GM21825 (cell line): ENCODE results near the gene FMO2.

Experiments used
- ATAC-seq: cut with Tn5 transposase; IDR thresholded peaks from one replicate; pipeline ENCODE4 v1.9.1; 2021; ENCODE audit warnings: mild to moderate bottlenecking, moderate library complexity; ENCODE audit not compliant: unreplicated experiment

Gene FMO2

DNA sequence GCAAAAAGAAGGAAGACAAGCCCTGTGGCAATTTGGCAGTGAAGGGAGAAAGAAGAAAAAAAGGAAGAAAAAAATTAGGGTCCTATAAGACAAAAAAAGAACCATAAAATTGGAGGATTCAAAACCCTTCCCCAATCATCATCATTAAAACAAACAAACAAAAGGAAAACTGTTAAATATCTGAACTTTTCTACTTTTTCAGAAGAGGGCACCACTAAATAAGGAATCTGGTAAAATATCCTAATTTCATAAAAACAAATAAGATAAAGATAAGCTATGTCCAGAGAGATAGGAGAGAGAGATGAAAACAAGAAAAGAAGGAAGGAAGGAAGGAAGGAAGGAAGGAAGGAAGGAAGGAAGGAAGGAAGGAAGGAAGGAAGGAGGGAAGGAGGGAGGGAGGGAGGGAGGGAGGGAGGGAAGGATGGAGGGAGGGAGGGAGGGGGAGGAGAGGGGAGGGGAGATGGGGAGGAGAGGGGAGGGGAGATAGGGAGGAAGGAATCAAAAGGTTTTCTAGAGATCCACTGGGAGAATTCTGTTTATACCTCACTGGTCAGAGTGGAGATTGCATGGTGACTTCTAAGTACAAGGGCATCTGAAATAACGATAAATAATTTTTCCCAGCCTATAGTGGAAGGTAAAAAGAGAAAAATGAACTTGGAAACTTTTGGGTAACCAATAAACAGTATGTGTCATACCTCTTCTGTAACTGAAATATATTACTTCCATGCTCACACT lies 10.4 kb upstream of the FMO2 start:
- no peak for ATAC-seq

DNA sequence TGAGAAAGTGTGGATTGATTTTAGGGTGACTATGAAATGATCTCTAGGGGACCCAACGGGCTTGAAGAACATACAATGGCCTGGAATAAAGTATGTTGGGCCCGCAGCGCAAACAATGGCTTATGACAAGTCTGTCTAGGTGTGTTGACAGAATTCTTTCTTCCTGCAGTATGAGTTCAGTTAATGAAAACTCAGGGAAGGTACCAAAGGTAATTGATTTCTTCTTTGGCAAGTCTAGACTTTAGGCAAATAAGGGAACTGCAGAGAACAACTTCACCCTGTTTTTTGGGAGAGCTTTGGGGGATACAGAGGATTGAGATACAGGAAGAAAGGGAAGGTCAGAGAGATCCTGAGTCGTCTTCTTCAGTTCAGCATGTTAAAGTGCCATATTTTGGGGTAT lies 7.8 kb upstream of the FMO2 start:
- no peak for ATAC-seq

DNA sequence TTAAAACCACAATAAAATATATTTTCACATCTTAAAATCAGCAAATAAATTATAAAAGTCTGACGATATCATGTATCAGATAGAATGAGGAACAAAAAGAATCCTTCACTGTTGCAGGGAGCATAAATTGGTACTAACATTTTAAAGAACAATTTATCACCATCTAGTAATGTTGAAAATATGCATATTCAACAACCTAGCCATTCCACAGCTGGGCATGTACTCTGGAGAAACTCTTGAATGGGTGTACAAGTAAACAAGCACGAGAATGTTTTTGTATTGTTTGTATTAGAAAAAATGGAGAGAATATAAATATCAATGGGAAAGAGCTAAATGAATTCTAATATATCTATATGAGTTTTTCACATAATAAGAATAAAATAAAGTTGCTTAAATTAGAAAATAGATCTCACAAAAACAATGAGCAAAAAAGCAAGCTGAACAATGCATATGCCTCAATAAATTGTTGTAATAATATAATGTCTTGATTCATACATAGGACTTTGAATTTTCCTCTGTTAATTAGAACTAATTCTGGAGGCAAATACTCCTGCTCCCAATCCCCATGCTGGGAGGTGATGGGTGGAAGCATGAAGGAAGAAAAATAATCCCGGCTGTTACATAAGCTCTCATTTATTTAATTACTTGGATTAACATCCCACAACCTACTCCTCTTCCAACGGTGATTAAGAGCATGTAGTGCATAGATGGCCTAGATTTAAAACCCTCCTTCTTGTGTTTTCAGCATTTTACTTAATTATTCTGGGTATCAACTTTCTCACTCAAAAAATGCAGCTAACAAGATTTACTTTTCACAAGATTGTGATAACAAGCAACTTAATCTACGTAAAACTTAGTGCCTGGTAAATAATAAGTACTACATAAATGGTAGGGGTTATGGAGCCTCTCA lies 5.5 kb upstream of the FMO2 start:
- no peak for ATAC-seq

DNA sequence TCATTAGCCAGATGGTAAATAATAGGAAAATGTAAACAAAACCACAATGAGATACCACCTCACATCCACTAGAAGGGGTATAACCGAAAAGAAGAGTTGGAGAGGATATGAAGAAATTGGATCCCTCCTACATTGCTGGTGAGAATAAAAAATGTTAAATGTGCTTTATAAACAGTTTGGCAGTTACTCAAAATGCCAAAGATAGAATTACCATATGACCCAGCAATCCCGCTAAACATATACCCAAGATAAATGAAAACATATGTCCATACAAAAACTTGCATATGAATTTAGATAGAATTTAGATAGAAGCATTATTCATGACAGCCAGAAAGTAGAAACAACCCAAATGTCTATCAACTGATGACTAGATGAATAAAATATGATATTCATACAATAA lies 4.4 kb upstream of the FMO2 start:
- no peak for ATAC-seq

DNA sequence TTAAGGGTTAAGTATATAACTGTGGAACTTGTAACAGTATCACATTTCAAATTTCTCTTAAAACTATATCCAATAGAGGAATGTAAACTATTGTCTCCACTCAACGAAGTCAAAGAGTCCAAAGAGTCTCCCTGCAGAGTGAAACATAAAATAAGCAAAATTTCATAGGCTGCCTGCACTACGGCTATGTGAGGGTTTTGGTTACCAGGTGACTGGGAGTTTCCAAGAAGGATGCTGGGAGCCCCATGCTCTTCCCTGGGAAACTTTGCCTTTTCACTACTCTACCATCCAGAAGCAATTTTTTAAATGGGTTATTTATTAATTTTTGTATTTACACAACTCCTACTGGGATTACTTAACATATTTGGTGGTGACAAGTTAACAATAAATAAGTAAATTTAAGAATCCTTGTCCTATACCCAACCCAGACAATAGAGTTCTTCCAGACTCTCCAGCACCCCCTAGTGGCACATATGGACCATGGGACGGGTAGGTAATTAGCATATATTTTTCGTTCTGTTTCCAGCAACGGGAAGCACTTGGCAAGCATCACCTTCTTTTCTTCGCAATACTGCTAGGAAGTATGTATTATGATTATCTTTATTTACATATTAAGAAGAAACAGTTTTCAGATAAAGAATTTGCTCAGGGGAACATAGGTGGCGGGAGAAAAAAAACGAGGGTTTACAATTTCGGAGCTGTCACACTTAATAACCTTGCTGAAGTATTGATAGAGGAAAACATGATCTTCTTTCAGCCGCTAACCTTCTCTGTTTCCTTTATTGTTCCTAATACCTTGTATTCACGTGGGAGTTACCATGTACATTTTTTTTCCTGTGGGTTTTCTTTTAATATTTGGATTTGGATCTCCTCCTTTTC lies 3.5 kb downstream of the FMO2 start:
- ATAC-seq: peak; percentile 67

DNA sequence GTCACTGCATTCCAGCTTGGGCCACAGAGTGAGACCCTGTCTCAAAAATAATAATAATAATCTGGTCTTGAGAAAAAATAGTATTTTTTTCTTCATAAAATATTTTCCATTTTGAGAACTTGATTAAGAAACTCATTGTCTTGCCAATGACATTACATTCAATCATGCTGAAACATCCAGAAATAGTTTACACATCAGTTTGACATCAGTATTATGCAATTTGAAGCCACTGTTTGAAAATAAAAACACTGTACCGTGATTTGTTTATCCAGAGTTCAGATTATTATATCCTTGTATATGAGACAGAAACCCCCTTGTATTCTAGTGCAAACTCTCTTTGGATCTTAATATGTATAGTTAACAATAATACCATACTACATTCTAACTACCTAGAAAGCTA lies 6.9 kb downstream of the FMO2 start:
- ATAC-seq: no peak

DNA sequence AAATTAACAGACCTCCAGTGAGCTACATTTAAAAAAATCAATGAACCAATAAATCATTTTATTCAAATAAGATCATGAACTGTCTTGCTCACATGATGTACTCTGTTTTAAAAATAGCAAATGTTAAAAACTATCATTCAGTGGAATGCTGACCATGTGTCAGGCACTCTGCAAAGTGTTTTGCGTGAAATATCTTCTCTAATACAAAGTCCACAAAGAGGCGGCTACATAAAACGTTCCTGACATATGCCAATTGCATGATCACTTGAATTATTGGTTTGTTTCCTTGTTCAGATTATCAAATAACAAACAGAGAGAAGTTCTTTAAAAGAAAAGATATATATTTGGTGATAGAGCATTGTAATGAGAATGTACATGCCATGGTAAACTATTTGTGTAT lies 10.7 kb downstream of the FMO2 start:
- no peak for ATAC-seq

DNA sequence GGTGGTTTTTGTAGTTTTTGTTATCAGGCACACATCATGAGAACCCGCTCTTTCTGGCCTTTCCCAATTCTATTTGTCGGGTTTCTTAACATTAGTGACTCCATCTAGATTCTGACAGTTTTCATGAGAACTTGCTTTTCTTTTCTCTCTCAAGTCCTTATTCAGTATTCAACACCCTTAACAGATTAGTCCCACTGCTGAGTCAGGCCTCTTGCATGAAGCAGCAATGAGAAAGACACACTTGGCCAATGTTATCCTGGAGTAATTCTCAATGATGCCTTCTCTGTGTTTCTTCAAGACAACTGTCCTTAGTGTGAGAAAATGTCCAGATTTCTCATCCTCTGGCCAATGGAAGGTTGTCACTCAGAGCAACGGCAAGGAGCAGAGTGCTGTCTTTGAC lies 11.3 kb downstream of the FMO2 start:
- ATAC-seq: no peak

DNA sequence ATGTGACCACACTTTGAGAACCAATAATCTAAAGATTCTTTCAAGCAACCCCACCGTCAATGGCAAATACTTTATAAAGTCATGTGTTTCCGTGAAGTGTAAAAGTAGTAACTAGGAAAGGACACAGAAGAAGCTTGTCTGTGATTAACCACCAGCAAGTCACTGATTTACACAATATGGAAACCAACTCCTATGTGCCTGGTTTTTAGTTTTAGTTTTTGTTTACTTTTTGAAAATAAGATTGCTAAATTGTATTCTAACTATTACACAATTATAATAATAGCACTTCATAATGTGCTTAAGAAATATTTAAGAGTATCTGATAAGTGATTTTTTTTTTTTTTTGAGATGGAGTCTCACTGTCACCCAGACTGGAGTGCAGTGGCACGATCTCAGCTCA lies 13.0 kb downstream of the FMO2 start:
- no peak for ATAC-seq

DNA sequence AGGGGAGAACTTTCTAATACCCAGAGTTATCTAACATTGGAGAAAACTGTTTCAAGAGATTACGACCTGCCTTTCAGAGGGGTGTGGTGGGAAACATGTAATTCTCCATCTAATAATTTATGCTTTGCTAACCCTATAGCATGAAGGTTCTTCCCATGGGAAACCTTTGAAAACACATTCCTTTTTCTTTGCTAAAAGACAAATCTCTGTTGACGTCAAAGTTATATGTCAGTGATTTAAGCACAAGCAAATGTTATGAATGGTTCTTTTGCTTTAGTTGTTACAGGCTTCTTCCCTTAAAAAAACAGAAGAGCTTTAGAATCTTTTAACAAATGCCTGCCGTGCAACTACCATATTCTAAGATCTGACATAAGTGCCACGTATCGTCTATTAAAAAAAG lies 19.2 kb downstream of the FMO2 start:
- no peak for ATAC-seq

DNA sequence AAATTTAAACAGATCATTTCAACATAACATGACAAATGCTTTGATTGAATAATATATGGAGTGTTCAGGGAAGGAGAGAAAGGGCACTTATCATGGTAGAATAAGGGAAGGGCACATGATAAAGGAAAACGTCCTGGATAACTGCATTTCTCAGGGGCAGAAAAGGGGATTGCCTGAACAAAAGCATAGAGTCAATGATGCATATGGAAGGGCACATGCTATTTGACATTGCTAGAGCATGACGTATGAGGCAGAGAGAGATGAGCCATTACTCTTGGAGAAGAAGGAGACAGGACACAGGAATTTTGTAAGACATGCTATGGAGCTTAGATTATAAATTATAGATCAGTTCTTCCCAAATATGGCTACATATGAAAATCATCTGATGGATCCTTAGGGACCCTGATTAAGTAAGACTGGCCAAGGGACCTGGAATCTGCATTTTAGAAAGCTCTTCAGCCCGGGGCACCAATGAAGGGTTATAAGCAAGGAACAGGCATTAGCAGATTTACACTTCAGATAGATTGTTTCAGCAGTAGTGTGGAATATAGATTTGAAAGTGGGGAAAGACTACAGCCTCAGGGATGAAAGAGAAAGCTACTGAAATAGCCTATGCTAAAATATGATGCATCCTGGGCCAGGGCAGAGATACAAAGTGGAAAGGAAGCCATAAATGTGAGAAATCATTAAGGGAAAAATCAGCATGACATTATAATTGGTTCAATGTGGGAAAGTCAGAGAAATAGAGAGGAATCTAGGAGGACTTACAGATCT lies 21.3 kb downstream of the FMO2 start:
- ATAC-seq: no peak

DNA sequence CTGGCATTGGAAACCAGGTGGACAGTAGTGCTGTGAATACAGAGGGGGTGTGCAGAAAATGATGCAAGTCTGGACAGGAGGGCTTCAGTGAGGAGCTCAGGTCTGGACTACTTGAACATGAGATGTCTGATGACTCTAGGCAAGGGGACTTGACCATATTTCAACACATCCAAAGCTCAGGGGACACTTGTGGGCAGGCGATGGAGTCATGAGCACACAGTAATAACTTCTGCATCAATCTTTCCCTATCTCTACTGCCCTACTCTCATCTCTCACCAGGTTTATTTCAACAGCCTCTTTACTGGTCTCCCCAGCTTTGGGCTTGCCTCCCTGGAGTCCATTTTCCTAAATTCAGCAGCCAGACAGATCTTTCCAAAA lies 21.9 kb downstream of the FMO2 start:
- ATAC-seq: no peak

DNA sequence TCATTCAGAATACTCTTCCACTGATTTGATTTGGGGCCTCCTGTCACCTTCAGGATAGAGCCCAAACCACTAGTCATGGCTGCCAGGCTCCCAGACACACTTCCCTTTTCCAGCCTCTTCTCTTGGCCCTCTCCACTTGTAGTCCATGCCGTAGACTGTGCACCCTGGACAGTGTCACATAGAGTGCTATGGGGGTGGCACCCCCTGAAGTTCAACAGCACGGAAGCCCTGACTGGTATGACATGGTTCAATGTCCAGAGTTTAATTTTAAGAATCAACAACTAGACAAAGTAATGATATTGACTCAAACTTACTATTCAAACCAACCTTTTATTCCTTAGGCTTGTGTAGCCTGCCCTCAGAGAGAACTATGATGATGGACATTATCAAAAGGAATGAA lies 22.3 kb downstream of the FMO2 start:
- no peak for ATAC-seq

DNA sequence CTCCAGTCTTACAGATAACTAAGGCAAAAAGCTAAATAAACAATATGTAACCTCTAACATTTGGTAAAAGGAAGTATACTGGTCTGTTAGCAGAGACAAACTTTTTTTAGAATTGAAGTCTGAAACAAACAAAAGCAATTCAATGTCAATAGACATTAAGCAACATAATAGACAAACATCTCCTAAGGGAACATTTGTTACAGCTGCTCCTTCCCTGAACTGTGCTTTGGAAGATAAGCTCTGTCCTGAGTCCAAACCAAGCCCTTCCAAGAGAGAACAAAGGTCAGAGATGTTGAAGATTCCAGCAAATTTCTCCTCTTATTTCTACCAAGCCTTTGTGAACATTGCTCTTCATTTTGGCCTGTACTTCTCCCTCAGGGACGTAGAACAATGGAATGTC lies 25.3 kb downstream of the FMO2 start:
- ATAC-seq: no peak

DNA sequence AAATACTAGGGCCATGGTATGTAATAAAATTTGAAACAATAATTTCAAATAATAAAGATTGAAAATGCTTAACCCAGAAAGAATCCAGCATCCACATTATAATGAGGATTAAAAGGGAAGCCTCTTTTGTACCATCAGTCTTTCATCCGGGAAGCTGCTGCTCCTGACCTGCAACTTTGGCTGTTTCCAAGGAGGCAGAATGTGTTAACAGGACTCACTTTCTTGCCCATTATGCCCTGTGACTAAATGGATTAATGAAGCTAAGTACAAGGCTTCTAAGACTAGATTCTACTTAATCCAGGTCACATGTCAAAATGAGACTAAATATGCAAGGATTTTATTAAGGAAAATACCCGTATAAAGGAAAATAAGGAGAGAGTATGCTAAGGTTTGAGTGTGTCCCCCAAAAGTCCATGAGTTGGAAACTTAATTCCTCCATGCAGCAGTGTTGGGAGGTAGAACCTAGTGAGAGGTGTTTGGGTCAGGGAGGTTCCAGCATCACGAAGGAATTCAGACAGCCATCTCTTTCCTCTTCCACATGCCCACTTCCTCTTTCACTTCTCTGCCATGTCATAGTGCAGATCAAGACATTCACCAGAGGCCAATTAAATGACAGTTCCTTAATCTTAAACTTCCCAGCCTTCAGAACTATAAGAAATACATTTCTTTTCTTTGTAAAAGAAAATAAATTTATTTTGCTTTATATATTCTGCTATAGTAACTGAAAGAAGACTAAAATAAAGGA lies 27.7 kb downstream of the FMO2 start:
- no peak for ATAC-seq

DNA sequence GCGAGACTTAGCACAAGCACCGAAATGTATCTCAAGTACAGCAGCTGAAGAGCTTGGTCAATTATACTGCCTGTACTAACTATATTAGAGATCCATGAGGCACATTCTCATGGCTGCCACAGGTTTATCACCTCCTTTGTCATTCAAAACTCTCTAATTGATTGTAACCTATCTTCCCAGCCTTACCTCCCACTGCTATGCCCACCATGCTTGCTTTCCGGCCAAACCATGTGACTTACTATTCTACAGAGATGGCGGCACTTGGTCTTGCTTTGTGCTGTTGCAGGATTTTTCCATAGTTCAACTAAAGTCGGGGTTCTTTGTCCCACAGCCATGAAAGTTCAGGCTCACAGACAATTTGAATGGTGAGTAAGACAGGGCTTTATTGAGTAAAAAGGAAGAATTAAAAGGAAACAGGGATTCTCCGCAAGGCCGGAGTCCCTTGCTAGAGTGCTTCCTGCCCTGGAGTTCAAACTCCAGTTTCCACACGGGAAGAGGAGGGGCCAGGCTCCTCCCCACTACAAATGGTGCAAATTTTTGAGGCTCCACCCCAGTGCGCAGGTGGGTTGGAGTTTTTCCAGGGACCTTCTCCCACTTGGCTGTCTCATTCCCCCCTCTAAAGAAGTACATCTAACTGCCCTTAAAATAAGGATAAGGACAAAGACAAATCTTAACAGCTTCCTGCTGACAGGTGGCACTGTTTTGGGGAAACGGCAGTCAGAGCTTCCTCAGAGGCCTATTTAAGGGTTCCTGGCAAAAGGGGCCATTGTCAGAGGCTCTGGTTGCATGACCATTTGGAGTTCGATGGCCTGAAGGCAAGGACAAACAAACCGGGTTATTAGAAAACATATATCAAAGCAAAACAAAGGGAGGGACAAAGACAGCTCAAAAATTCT lies 28.7 kb downstream of the FMO2 start:
- no peak for ATAC-seq

DNA sequence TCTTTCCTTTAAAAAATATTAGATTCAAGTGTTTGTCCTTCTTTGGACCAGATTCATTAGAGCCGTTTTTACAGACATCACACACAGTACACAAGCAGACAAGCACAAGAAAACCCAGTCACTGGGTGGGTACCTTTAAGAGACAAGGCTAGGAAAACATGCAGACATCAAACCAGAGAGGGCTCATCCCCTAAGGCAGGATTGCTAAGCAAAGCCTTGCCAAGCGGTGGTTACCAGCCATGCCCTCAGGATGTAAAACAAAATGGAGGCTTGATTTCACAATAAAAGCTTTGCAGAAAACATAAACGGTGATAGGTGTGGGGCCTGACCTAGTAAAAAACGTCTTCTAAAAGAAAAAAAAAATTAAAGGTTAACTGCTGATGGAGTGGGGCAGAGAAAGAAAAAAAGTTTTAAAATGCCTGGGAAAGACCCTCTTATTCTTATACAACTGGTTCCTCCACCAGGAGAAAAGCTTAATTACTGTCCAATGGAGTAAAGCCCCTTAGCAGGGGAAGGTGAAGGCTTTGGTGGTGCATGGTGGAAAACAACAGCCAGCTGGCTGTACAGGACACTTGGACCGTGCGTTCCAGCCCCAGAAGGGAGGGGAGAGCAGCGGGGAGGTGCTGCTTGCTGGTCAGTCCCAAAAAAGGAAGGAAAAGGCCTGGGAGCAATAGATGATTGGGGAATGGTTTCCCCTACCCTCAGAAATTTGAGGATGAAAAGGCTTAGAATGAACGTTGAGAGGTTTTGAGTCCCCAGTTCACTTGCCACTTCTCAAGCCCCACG lies 32.8 kb downstream of the FMO2 start:
- no peak for ATAC-seq

DNA sequence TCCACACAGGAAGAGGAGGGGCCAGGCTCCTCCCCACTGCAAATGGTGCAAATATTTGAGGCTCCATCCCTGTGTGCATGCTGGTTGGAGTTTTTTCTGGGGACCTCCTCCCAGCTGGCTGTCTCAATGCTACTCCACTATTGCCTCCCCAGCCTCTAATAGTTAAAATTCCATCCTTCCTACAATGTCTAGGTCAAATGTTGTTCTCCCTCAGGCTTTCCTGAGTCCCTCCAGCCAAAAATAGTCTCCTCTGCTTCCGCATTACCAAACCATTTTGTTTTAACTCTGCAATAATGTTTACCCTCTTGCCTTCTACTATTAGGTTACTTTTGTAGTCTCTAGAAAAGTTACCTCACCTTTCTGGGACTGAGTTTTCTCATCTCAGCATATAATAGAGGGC lies 33.6 kb downstream of the FMO2 start:
- no peak for ATAC-seq
